Tongue (tissue), 2 donors: ENCODE data around the gene EPB41. TPM values are rescaled to one million over a fixed set of nuclear protein-coding genes. Genes with fewer than 3 reads are reported as not detected.
"Not testable (repeated sequence)": the region's sequence is repeated elsewhere in the genome, so short reads cannot be mapped to it uniquely, and the experiment has no call there.

Experiments used
- DNase-seq: peaks from one replicate; pipeline ENCODE4 v3.0.0-alpha.2; 2015
- total RNA-seq: library from RNA; depleted of rRNA; stranded (reverse); fragments of >200 nt; gene quantifications from one replicate; pipeline ENCODE4 v1.2.3, GENCODE V29; 2014

The EPB41 gene
- total RNA-seq, 1 donor from 2014 or later, result 27.7 TPM

- peak; percentile 22 for DNase-seq
Observed at GRCh38 chr1:28927648-28928313, 13.4 kb downstream of the EPB41 start.

- no peak for DNase-seq
Observed at GRCh38 chr1:28928314-28928941, 14.1 kb downstream of the EPB41 start.

- no peak for DNase-seq
Observed at GRCh38 chr1:28933277-28933676, 18.9 kb downstream of the EPB41 start.

GRCh38 chr1:28933918-28934317 is 19.5 kb downstream of the EPB41 start:
- no peak for DNase-seq

GRCh38 chr1:28934676-28935075 is 20.3 kb downstream of the EPB41 start:
- no peak for DNase-seq

GRCh38 chr1:28935293-28935692 is 20.9 kb downstream of the EPB41 start:
- no peak for DNase-seq

- no peak for DNase-seq
Observed at GRCh38 chr1:28936094-28936493, 21.7 kb downstream of the EPB41 start.

GRCh38 chr1:28936528-28936927 is 22.2 kb downstream of the EPB41 start:
- no peak for DNase-seq

GRCh38 chr1:28943581-28943980 is 29.2 kb downstream of the EPB41 start:
- DNase-seq, result not testable (repeated sequence)

- DNase-seq, result no peak
Observed at GRCh38 chr1:28950006-28950405, 35.6 kb downstream of the EPB41 start.

- no peak for DNase-seq
Observed at GRCh38 chr1:28950449-28950848, 36.1 kb downstream of the EPB41 start.

GRCh38 chr1:28954126-28954726 is 39.9 kb downstream of the EPB41 start:
- DNase-seq, result no peak

GRCh38 chr1:28956038-28956464 is 41.7 kb downstream of the EPB41 start:
- DNase-seq, result no peak

GRCh38 chr1:28962114-28962831 is 47.9 kb downstream of the EPB41 start:
- not testable (repeated sequence) for DNase-seq

GRCh38 chr1:28965271-28965870 is 51.0 kb downstream of the EPB41 start:
- no peak for DNase-seq

GRCh38 chr1:28966617-28967016 is 52.2 kb downstream of the EPB41 start:
- no peak for DNase-seq

- no peak for DNase-seq
Observed at GRCh38 chr1:28971980-28972771, 57.8 kb downstream of the EPB41 start.

- no peak for DNase-seq
Observed at GRCh38 chr1:28973596-28974421, 59.4 kb downstream of the EPB41 start.

- DNase-seq, result no peak
Observed at GRCh38 chr1:28974432-28974831, 60.1 kb downstream of the EPB41 start.

- DNase-seq, result no peak
Observed at GRCh38 chr1:28976248-28976647, 61.9 kb downstream of the EPB41 start.

GRCh38 chr1:28981210-28981609 is 66.8 kb downstream of the EPB41 start:
- DNase-seq, result no peak
